DMS79 treated with DMSO at 0.1 percent for 48 hours (cell line): ENCODE measurements around the gene AHSP.
"Not testable (repeated sequence)": the region's sequence is repeated elsewhere in the genome, so short reads cannot be mapped to it uniquely, and the experiment has no call there.

Source experiments
- DNase-seq: peaks from one replicate; lab custom pipeline; 2025; lab: John Stamatoyannopoulos, UW

The AHSP gene

DNA sequence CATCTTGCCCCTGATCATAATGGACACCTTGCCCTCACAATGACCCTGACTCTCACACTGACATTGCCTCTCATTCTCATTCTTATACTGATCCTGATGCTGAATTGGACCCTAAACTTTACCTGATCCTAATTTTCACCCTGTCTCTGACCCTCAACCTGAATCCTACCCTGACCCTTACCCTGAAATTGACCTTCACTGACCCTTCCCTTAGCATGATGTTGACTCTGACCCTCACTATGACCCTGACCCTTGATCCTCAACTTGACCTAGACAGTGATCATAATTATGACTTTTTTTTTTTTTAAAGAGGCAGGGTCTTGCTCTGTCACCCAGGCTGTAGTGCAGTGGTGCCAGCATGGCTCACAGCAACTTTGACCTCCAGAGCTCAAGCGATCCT, 3.4 kb downstream of the AHSP start:
- no peak for DNase-seq

- DNase-seq, result no peak
These were observed 4.4 kb downstream of the AHSP start for GRCh38 chr16:31532120-31532519.

- DNase-seq, result no peak
These were observed 5.2 kb downstream of the AHSP start for GRCh38 chr16:31532896-31533295.

- DNase-seq, result no peak
These were observed 8.0 kb downstream of the AHSP start for GRCh38 chr16:31535737-31536136.

DNA sequence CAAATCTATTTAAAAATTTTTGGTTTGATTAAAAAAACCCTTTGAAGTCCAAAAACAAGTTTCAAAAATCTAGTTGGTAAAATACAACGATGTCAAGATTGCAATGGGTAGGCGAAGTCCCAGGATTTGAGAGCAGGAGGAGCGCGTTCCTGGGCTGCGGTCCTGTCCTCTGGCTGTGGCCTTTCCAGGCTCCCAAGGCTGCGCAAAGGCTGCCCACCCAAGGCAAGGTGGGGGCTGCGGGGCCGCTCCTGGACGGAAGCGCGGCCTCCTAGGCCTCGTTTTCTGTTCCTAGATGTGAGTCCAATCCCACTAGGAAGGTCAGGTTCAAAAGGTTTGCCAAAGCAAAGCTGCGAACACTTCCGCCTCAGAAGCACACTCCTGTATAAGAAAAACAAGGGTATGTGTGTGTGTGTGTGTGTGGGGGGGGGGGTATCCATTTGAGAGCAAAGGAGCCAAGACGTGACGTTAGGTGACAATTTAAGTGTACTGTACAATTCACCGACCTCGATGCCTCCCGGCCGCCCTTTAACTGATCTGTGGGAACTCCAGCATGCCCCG, 9.2 kb downstream of the AHSP start:
- DNase-seq, result no peak

GRCh38 chr16:31537362-31538242, 9.9 kb downstream of the AHSP start:
- DNase-seq, result no peak

- not testable (repeated sequence) for DNase-seq
These were observed 10.5 kb downstream of the AHSP start for GRCh38 chr16:31538243-31538598.

- not testable (repeated sequence) for DNase-seq
These were observed 12.1 kb downstream of the AHSP start for GRCh38 chr16:31539762-31540161.

GRCh38 chr16:31542763-31543162, 15.1 kb downstream of the AHSP start:
- DNase-seq, result no peak

- no peak for DNase-seq
These were observed 33.9 kb downstream of the AHSP start for GRCh38 chr16:31561426-31562233.

GRCh38 chr16:31568577-31569359, 41.1 kb downstream of the AHSP start:
- DNase-seq, result no peak

- DNase-seq, result no peak
These were observed 41.6 kb downstream of the AHSP start for GRCh38 chr16:31569360-31569717.

- DNase-seq, result no peak
These were observed 45.1 kb downstream of the AHSP start for GRCh38 chr16:31572821-31573220.

DNA sequence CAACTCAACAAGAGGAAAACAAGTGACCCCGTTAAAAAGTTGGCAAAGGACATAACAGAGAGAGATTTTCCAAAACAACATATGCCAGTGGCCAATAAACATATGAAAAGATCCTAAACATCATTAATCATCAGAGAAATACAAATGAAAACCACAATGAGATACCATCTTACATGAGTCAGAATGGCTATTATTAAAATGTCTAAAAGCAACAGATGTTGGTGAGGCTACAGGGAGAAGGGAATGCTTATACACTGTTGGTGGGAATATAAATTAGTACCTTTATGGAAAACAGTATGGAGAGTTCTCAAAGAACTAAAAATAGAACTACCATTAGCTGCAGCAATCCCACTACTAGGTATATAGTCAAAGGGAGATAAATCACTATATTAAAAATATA, 46.5 kb downstream of the AHSP start:
- not testable (repeated sequence) for DNase-seq

- DNase-seq, result no peak
These were observed 49.7 kb downstream of the AHSP start for GRCh38 chr16:31577411-31577810.
